IMR-90 (cell line): ENCODE measurements around the gene TSPAN16. TPM values are rescaled to one million over a fixed set of nuclear protein-coding genes. Genes with fewer than 3 reads are reported as not detected.

Experiments
- ATAC-seq: fragments of 200-7000 bp; cut with Tn5 transposase; 2 replicates; pipeline ENCODE4 v1.9.1; 2020; ENCODE audit warnings: low read depth, mild to moderate bottlenecking, moderate library complexity
- BruUV-seq: library from RNA; stranded (reverse); fragments of 400-500 nt; replicated peaks from 2 replicates; lab custom pipeline; 2021; lab: Mats Ljungman, UMichigan
- CTCF ChIA-PET: fragments of 300-600 bp; formaldehyde crosslinking; extraction: SDS; loops from one replicate; lab custom pipeline; 2021; ENCODE audit warnings: antibody characterized with exemption; lab: Yijun Ruan, JAX
- POLR2A ChIA-PET: fragments of 300-600 bp; sonication (Branson Sonifier 250); formaldehyde crosslinking; loops from one replicate; lab custom pipeline; 2022; ENCODE audit warnings: antibody characterized with exemption; ENCODE audit not compliant: unreplicated experiment; lab: Charles Lee
- DNase-seq: peaks from one replicate; pipeline ENCODE4 v3.0.0; 2013
- H2AFZ ChIP-seq: replicated peaks from 2 replicates; pipeline ENCODE3; 2013; ENCODE audit warnings: low read length, mild to moderate bottlenecking; ENCODE audit not compliant: poor library complexity
- H2AK5ac ChIP-seq: 2 replicates; pipeline ENCODE4 v1.6.1; 2013; ENCODE audit warnings: low read depth, low read length, inconsistent platforms
- H2AK9ac ChIP-seq: replicated peaks from 2 replicates; pipeline ENCODE3; 2013; ENCODE audit warnings: mild to moderate bottlenecking, low read depth, low read length, moderate library complexity; ENCODE audit not compliant: poor library complexity
- H2BK120ac ChIP-seq: 2 replicates; pipeline ENCODE4 v1.6.1; 2013; ENCODE audit warnings: low read depth, low read length, inconsistent platforms
- H2BK15ac ChIP-seq: 3 replicates; pipeline ENCODE4 v1.6.1; 2013; ENCODE audit warnings: low read depth, low read length, inconsistent platforms
- H2BK20ac ChIP-seq: 2 replicates; pipeline ENCODE4 v1.6.1; 2013; ENCODE audit warnings: low read depth, mild to moderate bottlenecking, inconsistent platforms, low read length, moderate library complexity
- H2BK5ac ChIP-seq: 2 replicates; pipeline ENCODE4 v1.6.1; 2013; ENCODE audit warnings: mild to moderate bottlenecking, low read depth, low read length, inconsistent platforms; ENCODE audit not compliant: poor library complexity, severe bottlenecking
- H3K14ac ChIP-seq: replicated peaks from 2 replicates; pipeline ENCODE4 v1.6.1; 2013; ENCODE audit warnings: low read depth, low read length, inconsistent platforms
- H3K18ac ChIP-seq: 2 replicates; pipeline ENCODE4 v1.6.1; 2013; ENCODE audit warnings: low read depth, low read length, control low read depth
- H3K23ac ChIP-seq: 2 replicates; pipeline ENCODE4 v1.6.1; 2013; ENCODE audit warnings: low read depth, low read length, inconsistent platforms
- H3K27ac ChIP-seq: 2 replicates; pipeline ENCODE4 v1.5.1; 2013; ENCODE audit warnings: mild to moderate bottlenecking, control low read depth, low read length; ENCODE audit not compliant: insufficient read depth
- H3K27me3 ChIP-seq: 2 replicates; pipeline ENCODE4 v1.6.1; 2013; ENCODE audit warnings: low read length; ENCODE audit not compliant: control insufficient read depth, insufficient read depth
- H3K36me3 ChIP-seq: 2 replicates; pipeline ENCODE4 v1.6.1; 2013; ENCODE audit warnings: low read length, mixed read lengths; ENCODE audit not compliant: control insufficient read depth, insufficient read depth
- H3K4ac ChIP-seq: 2 replicates; pipeline ENCODE4 v1.6.1; 2013; ENCODE audit warnings: low read depth, low read length, inconsistent platforms
- H3K4me1 ChIP-seq: 2 replicates; pipeline ENCODE4 v1.6.1; 2013; ENCODE audit warnings: low read length, mixed read lengths; ENCODE audit not compliant: control insufficient read depth, insufficient read depth
- H3K4me2 ChIP-seq: 2 replicates; pipeline ENCODE4 v1.6.1; 2013; ENCODE audit warnings: low read depth, mild to moderate bottlenecking, control low read depth, low read length, moderate library complexity
- H3K4me3 ChIP-seq: 2 replicates; pipeline ENCODE4 v1.5.1; 2013; ENCODE audit warnings: low read depth, mild to moderate bottlenecking, control low read depth, low read length, moderate library complexity; ENCODE audit not compliant: insufficient read depth
- H3K56ac ChIP-seq: 2 replicates; pipeline ENCODE4 v1.6.1; 2013; ENCODE audit warnings: low read length, inconsistent platforms; ENCODE audit not compliant: insufficient read depth; ENCODE audit errors: extremely low read depth
- H3K79me1 ChIP-seq, 2 experiments: 2 replicates each; pipeline ENCODE4 v1.6.1; 2013; ENCODE audit warnings: low read length in 2 of 2, inconsistent platforms in 1 of 2, low read depth in 1 of 2
- H3K9ac ChIP-seq: 2 replicates; pipeline ENCODE4 v1.6.1; 2013; ENCODE audit warnings: low read depth, low read length, control low read depth
- H3K9me1 ChIP-seq: 2 replicates; pipeline ENCODE4 v1.6.1; 2013; ENCODE audit warnings: low read length, inconsistent platforms; ENCODE audit not compliant: insufficient read depth
- H3K9me3 ChIP-seq: 2 replicates; pipeline ENCODE4 v1.6.1; 2013; ENCODE audit warnings: low read length; ENCODE audit not compliant: control insufficient read depth, insufficient read depth
- H4K20me1 ChIP-seq: 2 replicates; pipeline ENCODE4 v1.6.1; 2013; ENCODE audit warnings: low read length, inconsistent platforms; ENCODE audit not compliant: insufficient read depth
- H4K5ac ChIP-seq: 2 replicates; pipeline ENCODE4 v1.6.1; 2013; ENCODE audit warnings: mild to moderate bottlenecking, low read depth, low read length, control low read depth
- H4K8ac ChIP-seq, 2 experiments: 2 replicates each; pipeline ENCODE4 v1.6.1; 2013; ENCODE audit warnings: low read depth in 2 of 2, low read length in 2 of 2, control low read depth in 1 of 2, inconsistent platforms in 1 of 2
- H4K91ac ChIP-seq: 2 replicates; pipeline ENCODE4 v1.6.1; 2013; ENCODE audit warnings: low read depth, low read length, inconsistent platforms; ENCODE audit not compliant: insufficient read depth
- BHLHE40 ChIP-seq: fragments of 150-350 bp; IDR thresholded peaks from 2 replicates; pipeline ENCODE4 v1.6.1; 2016; ENCODE audit warnings: mild to moderate bottlenecking, low read depth, low read length
- CEBPB ChIP-seq: IDR thresholded peaks from 2 replicates; pipeline ENCODE4 v1.6.1; 2012; ENCODE audit warnings: low read depth, low read length, improper control_type of control experiment
- MAFK ChIP-seq: IDR thresholded peaks from 2 replicates; pipeline ENCODE4 v1.6.1; 2012; ENCODE audit warnings: low read depth, low read length, improper control_type of control experiment
- MAZ ChIP-seq: IDR thresholded peaks from 2 replicates; pipeline ENCODE4 v1.6.1; 2012; ENCODE audit warnings: low read depth, mild to moderate bottlenecking, low read length, improper control_type of control experiment, moderate library complexity, borderline replicate concordance
- NFE2L2 ChIP-seq: fragments of 150-350 bp; IDR thresholded peaks from 2 replicates; pipeline ENCODE4 v1.6.1; 2016; ENCODE audit warnings: low read depth, mild to moderate bottlenecking, low read length
- RAD21 ChIP-seq: IDR thresholded peaks from 2 replicates; pipeline ENCODE4 v1.6.1; 2012; ENCODE audit warnings: low read length, improper control_type of control experiment
- RFX5 ChIP-seq: IDR thresholded peaks from 2 replicates; pipeline ENCODE4 v1.8.0; 2012; ENCODE audit warnings: low read depth, mild to moderate bottlenecking, low read length, moderate library complexity
- SMC3 ChIP-seq: fragments of 150-350 bp; IDR thresholded peaks from 2 replicates; pipeline ENCODE4 v1.6.1; 2016; ENCODE audit warnings: low read depth, mild to moderate bottlenecking, antibody characterized with exemption, low read length, moderate library complexity
- WGBS, 2 experiments: methylation state at CpG; one replicate each; pipeline versions ENCODE4 v1.1.5 to v1.1.7; 2013; ENCODE audit warnings: missing lambda C conversion rate in 2 of 2; ENCODE audit not compliant: insufficient read length in 1 of 2; ENCODE audit errors: extremely low coverage in 2 of 2; 5-methylcytosine and 5-hydroxymethylcytosine counted together
- dilution Hi-C: fragments of 300-500 bp; cut with HindIII; formaldehyde crosslinking; loops from one replicate; pipeline ENCODE4 v1.14.3; 2018; ENCODE audit warnings: low sequenced_read_pairs; ENCODE audit not compliant: unreplicated experiment
- in situ Hi-C: fragments of 300-500 bp; cut with MboI; formaldehyde crosslinking; loops from 3 replicates; pipeline ENCODE4 v1.14.3; 2019; ENCODE audit warnings: low sequenced_read_pairs, inconsistent platforms, mixed read lengths
- intact Hi-C: fragments of 100-400 bp; cut with micrococcal nuclease; formaldehyde crosslinking; loops from 2 replicates; pipeline ENCODE4 v1.10.0; 2022
- polyA plus RNA-seq, 3 experiments: library from polyadenylated mRNA; depleted of rRNA; stranded (reverse); fragments of >200 nt; gene quantifications; 2 replicates each; pipeline ENCODE4 v1.2.3, GENCODE V29; 2012; ENCODE audit warnings: low replicate concordance in 1 of 3
- total RNA-seq: library from RNA; depleted of rRNA; stranded (reverse); fragments of >200 nt; gene quantifications from 2 replicates; pipeline ENCODE4 v1.2.3, GENCODE V29; 2012
- TF ChIP-seq, protein P1 (sequence below): conservative IDR thresholded peaks from 2 replicates; pipeline ENCODE4 v1.5.1; 2012; ENCODE audit warnings: mild to moderate bottlenecking, low read depth, low read length, improper control_type of control experiment

TSPAN16 gene
- total and polyA plus RNA-seq, 2 of the 4 experiments (the other 2 are of a cell fraction): not detected

DNA sequence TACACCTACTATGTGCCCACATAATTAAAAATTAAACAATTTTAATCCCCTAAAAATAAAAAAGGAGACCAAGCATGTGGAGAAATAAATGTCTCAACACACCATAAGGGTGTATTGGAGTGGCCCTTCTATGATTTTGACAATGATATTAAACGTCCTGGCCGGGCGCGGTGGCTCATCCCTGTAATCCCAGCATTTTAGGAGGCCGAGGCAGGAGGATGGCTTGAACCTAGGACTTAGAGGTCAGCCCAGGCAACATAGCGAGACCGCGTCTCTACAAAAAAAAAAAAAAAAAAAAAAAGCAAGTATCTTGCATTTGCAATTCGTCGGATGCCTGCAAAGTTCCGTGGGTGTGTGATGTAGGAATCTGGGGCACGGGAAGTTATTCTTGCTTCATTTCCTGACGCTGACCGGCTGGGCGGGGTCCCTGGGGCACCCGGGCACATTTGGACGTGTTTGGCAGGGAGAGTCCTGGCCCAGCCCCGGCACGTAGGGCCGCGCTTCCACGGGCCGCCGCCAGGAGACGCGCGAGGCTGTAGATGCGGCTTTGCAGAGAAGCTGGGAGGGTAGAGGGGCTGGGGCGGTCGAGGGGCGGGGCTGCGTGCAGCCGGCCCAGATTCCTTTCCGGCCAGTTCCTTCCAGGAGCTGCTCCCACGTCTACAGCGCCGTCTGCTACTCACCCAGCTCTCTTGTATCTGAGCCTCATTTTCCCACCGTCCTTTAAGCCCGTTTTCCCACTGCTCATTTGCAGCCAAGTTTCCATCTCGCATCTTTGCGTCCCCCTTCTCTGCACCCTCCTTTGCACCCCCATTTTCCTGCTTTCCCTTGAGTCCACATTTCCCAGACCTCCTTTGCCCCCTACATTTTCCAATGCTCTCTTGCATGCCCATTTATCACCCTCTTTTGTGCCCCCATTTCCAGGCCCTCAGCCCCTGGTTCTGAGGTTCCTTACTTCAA, 2.2 kb upstream of the TSPAN16 start:
- intact Hi-C loops: loop anchor here (1.0 to 5.0 kb wide), 6 partner anchors 45 to 294 kb away; partner anchors contain the start of genes ODAD3, PRKCSH, RAB3D and SWSAP1
- peak overlapping the region; percentile 96 for H2AK9ac ChIP-seq
- peak overlapping the region; percentile 86; the same call in 1 of the 2 replicates for H3K23ac ChIP-seq
- no peaks in the 10 kb centered on the region for H3K36me3 ChIP-seq
- dilution Hi-C loops: no loop called here
- H3K9me1 ChIP-seq: 0 out of 2 replicates have a peak, but pooled peaks cover 3% of the 10 kb centered on the region
- H4K5ac ChIP-seq: peak overlapping the region; percentile 69
- peak overlapping the region; percentile 95; the same call in 1 of the 3 replicates for H2BK15ac ChIP-seq
- peak overlapping the region; percentile 92 for H2AFZ ChIP-seq
- CTCF ChIA-PET: interaction anchor here (0.6 to 1.2 kb wide), 20 partner anchors 10 to 250 kb away, joined by 3 to 8 read pairs (median 4); partner anchors contain the start of genes ODAD3, PRKCSH and SWSAP1
- H3K4me1 ChIP-seq: 0 out of 2 replicates have a peak, but pooled peaks cover 1% of the 10 kb centered on the region
- no TSS peak for BruUV-seq
- peak overlapping the region; percentile 46; the same call in 1 of the 2 replicates for H2BK20ac ChIP-seq
- peaks cover 4% of the 10 kb centered on the region; the same call in 1 of the 2 replicates for H3K27me3 ChIP-seq
- H3K4ac ChIP-seq: peak overlapping the region; percentile 99
- H3K9ac ChIP-seq: peak overlapping the region; percentile 74
- peak overlapping the region; percentile 61 for H2AK5ac ChIP-seq
- 0% methylated on average over 5 of the region's 41 CpGs; no CpG with 5 or more reads in 1 of the 2 experiments for WGBS, 2 experiments
- DNase-seq (peak; percentile 87), ATAC-seq (peak; percentile 100)
- peak overlapping the region; percentile 80 for H3K4me2 ChIP-seq
- peak overlapping the region; percentile 90 to 96 for H4K8ac ChIP-seq
- no peaks in the 10 kb centered on the region for H3K9me3 ChIP-seq
- H2BK120ac ChIP-seq: peak overlapping the region; percentile 90
- no peaks in the 10 kb centered on the region for H3K79me1 ChIP-seq
- TF ChIP-seq SMC3 (peak; percentile 96), MAZ (peak; percentile 90; the same call in 1 of the 2 replicates), CEBPB (peak; percentile 79), NFE2L2 (no peak), RAD21 (peak; percentile 92), MAFK (no peak), BHLHE40 (peak; percentile 56), RFX5 (no peak)
- TF ChIP-seq, protein P1, sequence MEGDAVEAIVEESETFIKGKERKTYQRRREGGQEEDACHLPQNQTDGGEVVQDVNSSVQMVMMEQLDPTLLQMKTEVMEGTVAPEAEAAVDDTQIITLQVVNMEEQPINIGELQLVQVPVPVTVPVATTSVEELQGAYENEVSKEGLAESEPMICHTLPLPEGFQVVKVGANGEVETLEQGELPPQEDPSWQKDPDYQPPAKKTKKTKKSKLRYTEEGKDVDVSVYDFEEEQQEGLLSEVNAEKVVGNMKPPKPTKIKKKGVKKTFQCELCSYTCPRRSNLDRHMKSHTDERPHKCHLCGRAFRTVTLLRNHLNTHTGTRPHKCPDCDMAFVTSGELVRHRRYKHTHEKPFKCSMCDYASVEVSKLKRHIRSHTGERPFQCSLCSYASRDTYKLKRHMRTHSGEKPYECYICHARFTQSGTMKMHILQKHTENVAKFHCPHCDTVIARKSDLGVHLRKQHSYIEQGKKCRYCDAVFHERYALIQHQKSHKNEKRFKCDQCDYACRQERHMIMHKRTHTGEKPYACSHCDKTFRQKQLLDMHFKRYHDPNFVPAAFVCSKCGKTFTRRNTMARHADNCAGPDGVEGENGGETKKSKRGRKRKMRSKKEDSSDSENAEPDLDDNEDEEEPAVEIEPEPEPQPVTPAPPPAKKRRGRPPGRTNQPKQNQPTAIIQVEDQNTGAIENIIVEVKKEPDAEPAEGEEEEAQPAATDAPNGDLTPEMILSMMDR: peak; percentile 97
- H4K91ac ChIP-seq: peak overlapping the region; percentile 96
- H3K18ac ChIP-seq: peak overlapping the region; percentile 59
- POLR2A ChIA-PET: interaction anchor here (0.7 to 1.1 kb wide), 2 partner anchors 88 to 189 kb away, joined by 4 to 14 read pairs; no protein-coding TSS in a partner anchor
- in situ Hi-C loops: loop anchor here (10.0 kb wide), 1 partner anchor 181 kb away; no protein-coding TSS in a partner anchor
- no peak overlapping the region for H3K56ac ChIP-seq
- peak overlapping the region; percentile 16; the same call in 1 of the 2 replicates for H3K4me3 ChIP-seq
- peak overlapping the region; percentile 34 for H3K27ac ChIP-seq
- H3K14ac ChIP-seq: peak overlapping the region; percentile 95
- H4K20me1 ChIP-seq: no peaks in the 10 kb centered on the region
- H2BK5ac ChIP-seq: no peak overlapping the region
